Stimulated activated CD4-positive, alpha-beta T cell treated with anti-CD3 and anti-CD28 coated beads, TNF-alpha, amount 100 ng/mL, for 4 hours (primary cell): ENCODE results near the gene PLA1A.

Source experiments
- DNase-seq, 3 experiments: peaks; one replicate each; pipeline ENCODE4 v3.0.0-alpha.2; 2020; ENCODE audit warnings: low read depth in 3 of 3

The PLA1A gene

GRCh38 chr3:119636891-119637611, 39.4 kb downstream of the PLA1A start:
- DNase-seq, result no peak

- no peak for DNase-seq
Measured at GRCh38 chr3:119637679-119638477, 40.2 kb downstream of the PLA1A start.

DNA sequence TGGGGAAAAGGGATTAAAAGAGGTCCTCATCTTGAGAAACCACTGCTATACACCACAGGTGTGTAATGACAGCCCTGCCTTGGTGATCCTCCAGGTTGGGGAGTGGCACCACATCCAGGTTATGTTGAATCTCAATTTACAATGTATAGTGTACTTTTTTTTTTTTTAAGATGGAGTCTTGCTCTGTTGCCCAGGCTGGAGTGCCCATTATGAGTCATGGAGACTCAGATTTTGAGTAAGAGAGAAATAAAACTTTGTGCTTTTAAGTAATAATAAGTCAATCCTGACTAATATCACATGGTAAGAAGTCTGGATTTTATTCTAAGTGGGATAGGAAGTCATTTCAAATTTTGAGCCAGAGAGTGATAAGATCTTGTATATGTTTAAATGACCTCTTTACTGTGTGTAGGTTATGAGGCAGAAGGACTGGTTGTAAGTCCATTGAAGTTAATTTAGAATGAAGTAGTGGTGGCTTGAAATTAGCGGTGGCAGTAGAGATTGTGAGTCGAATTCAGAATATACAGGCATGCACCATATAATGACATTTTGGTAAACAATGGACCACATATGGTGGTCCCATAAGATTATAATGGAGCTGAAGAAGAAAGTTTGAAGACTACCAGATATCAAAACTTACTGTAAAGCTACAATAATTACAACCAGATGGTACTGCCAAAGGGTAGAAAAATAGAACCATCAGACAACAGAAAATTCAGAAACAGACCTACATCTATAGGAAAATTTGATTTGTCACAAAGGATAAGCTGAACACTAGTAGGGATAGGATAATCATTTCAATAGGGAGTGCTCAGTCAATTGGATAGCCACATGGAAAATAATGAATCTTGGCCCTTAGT, 42.0 kb downstream of the PLA1A start:
- no peak for DNase-seq

DNA sequence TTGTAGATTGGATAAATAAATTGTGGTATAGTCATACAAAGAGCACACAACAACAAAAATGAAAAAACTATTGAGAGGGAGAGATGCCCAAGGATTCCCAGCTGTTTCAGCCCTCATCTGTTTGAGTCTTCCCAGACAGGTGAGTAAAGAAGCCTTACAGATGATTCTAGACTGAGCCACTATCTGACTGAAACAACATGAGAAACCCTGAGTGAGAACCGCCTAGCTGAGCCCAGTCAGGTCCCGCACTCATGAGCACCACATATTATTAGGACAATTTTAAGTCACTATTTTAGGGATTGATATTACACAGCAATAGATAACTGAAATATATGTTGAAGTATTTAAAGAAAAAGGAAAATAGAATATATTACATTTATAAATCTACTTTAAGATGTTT, 43.7 kb downstream of the PLA1A start:
- DNase-seq, result no peak

DNA sequence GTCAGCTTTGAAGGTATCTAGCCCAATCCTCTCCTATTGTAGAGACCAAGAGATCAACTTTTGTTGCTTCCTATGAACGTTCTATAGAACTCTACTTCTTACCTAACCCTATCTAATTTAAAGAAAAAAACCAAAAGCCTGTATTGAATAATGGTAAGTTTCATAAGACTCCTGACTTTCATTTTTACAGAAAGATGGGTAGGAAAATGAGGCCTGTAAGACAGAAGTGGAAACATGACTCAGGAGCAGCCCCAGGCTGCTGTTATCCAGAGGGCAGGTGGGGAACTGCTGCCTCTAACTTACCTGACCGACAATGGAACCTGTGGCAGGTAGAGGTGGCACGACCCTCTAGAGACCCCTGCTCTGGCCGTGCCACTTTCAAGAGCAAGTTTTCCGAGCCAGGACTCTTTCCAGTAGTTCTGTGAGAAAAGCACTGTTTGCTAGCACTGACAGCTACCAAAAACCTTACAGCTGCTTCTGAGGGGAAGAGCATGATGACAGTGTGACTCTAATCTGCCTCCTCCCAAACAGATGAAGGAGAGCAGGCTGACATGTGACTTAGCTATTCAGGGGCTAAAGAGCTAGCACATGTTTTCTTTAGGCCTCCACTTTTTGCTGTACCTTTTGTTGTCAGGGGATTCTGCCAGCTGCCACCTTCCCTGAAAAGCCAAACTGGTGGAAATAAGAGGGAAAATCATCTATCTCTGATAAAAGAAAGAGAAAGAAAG, 45.2 kb downstream of the PLA1A start:
- no peak for DNase-seq

- no peak for DNase-seq
Measured at GRCh38 chr3:119643528-119643927, 45.8 kb downstream of the PLA1A start.

- no peak for DNase-seq
Measured at GRCh38 chr3:119644481-119644880, 46.8 kb downstream of the PLA1A start.

GRCh38 chr3:119645813-119646212, 48.1 kb downstream of the PLA1A start:
- no peak for DNase-seq

DNA sequence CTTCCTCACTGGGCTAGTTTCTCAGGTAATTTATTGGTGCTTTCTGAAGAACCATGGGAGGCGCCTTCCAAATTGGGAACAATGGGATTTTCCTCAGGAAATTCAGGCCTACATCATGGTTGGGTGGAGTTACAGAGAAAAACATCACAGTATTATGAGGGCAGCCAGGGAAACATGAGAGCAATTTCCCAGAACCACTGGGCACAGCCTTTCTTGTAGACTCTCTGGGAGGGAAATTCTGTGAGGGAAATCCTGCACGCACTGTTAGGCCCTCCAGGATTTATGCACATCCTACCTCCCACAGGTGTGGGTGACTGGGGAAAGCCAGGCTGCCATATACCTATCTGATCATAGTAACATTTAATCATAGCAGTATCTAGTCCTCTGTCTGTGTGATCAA, 49.5 kb downstream of the PLA1A start:
- DNase-seq, result no peak

DNA sequence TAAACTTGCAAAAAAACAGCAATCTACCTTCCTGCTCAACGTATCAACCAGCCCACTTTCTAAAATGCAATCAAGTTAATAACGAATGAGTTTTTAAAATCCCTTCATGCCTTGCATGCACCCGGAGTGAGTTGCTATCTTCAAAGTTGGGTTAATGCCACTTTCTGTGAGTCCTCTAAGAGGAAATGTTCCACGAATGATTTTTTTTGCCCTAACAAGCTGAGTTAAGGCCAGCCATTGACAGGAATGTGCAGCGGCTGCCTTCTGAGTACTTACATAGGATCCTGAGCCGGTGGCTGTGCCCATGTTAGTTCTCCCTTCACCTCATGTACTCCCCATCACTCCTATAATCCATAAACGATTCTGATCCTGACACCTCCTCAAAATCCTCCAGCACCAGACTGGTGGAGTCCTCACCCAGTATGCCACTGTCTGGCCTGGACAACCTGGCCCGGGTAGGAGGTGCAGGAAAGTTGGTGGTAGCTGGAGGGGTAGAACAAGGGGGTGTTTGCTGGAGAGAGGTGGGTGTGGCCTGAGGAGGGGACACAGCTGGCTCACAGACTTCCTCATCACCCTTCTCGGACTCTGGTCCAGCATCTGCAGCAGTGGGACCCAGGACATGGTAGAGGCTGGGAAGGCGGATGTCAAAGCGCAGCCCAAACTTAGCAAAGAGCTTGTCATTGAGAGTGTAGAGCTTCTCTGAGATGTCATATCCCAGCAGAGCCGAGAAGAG, 50.3 kb downstream of the PLA1A start:
- no peak for DNase-seq

- DNase-seq, result no peak
Measured at GRCh38 chr3:119649761-119650160, 52.1 kb downstream of the PLA1A start.

DNA sequence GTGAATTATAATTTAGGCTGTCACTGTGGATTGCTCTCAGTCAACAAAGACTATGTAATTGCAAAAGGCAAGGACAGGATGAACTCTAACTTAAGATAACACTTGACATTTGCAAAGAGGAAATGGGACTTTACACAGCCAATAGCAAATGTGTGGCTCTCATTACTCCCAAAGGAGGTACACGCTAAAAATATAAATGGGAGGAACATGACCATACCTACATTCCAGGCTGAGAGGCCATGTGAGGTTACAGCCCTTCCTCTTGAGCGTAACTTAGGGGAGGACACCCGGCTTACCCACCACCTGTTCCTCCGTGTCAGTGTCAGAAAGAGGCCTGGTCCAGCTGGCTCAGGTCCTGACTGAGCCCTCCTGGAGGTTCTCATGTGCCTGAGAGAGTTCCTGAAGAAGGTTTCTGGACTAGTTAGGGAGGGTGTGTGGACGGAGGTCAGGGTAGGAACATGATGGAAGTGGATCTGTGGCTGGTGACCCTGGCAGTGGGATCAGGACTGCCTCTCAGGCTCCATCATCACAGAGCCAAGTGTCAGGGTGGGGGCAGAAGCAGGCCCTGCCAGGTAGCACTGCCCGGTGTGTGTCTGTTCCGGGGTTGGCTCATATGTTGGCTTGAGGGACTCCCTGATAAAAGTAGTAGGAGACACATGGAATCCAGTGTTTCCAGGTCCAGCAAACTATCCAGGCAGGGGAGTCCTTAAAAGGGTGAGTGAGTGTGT, 54.8 kb downstream of the PLA1A start:
- DNase-seq, result no peak

DNA sequence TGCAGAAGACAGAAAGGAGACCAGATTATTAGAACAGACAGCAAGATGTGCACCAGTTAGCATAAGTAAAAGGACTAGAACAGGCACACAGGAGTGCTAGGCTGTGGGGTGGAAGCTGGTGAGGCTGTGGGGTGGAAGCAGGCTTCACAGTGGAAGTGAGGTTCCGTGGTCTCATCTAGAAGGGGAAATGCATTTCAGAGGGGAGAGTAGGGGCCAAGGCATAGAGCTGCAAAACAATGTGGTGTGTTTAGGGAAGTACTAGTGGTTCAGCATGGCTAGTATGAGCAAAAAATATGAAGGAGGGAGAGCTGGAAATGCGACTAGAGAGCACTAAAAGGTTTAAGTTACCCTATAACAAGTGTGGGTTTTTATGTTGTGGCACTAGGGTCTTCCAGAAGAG, 56.2 kb downstream of the PLA1A start:
- DNase-seq, result no peak

- DNase-seq, result no peak
Measured at GRCh38 chr3:119657887-119658702, 60.4 kb downstream of the PLA1A start.

DNA sequence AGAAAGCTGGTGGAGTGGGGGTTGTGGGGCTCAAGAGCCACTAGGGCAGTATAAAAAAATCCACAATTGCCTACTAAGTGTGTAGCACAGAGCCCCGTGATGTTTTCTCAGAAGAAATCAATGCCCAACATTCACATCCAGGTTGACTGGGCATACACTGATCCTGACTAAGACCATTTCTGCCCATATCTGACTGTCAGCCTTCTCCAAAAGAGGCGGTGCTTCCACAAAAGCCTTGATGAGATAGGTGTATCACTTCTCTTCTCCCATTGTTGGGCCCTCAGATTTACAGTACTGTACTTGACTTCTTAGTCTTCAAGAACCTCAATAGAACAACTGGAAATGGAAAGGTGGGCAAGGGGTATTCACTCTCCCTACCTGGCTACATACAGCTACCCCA, 61.3 kb downstream of the PLA1A start:
- no peak for DNase-seq

DNA sequence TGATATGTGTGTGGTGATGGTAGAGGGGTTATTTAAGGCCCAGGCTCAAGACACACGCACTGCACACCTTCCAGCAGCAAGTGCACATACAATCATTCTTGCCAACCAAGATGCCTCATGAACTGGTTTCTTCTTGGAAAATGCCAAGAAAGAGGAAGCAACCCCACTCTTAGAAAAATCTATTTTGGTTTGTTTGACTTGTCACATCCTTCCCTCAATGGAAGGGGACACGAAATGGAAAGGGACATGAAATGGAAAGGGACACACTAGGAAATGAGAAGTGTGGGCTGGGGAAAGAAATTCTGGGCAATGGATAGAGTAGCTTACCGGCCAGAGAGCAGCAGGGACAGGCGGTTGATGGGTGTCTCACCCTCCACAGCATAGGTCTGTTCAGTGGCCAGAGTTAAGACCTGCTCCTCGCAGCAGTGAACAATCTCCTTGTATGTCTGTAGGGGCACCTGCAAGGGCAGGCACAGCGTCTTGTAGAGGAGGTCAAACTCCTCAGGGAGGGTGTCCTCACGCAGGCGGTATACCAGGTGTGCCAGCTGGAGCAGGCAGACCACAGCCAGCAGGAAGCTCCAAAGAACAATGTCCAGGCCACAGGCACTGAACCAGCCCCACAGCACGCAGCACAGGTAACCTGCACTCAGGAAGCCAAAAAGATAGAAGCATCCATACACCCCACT, 62.1 kb downstream of the PLA1A start:
- DNase-seq, result no peak

- DNase-seq, result no peak
Measured at GRCh38 chr3:119660474-119661440, 63.1 kb downstream of the PLA1A start, which contains the start of gene POPDC2. Gene POPDC2 (minus strand): TSS chr3:119660589. CDS start chr3:119660423, 166 bp downstream.
